OCI-LY7 (cell line): Measurements from ENCODE around the gene MPL. TPM values are rescaled to one million over a fixed set of nuclear protein-coding genes. Genes with fewer than 3 reads are reported as not detected.
A peak's percentile ranks its signal among the peaks of the same experiment; 100 is the strongest.

Experiments
- BruUV-seq: library from RNA; stranded (reverse); fragments of 400-500 nt; replicated peaks from 2 replicates; lab custom pipeline; 2021; lab: Mats Ljungman, UMichigan
- CTCF ChIA-PET: fragments of 300-600 bp; sonication (Branson Sonifier 250); formaldehyde crosslinking; loops from one replicate; lab custom pipeline; 2022; ENCODE audit warnings: antibody characterized with exemption; ENCODE audit not compliant: unreplicated experiment; lab: Charles Lee
- POLR2A ChIA-PET: fragments of 300-600 bp; sonication (Branson Sonifier 250); formaldehyde crosslinking; loops from one replicate; lab custom pipeline; 2022; ENCODE audit warnings: antibody characterized with exemption; lab: Charles Lee
- DNase-seq: peaks from one replicate; pipeline ENCODE4 v3.0.0-alpha.2; 2015; ENCODE audit warnings: low spot score
- H2AFZ ChIP-seq: fragments of 200-600 bp; sonication (generic), shearing (Covaris generic); 2 replicates; pipeline ENCODE4 v1.6.1; 2014; ENCODE audit warnings: mild to moderate bottlenecking, antibody characterized with exemption, low read length, moderate library complexity
- H3K27ac ChIP-seq: fragments of 200-600 bp; sonication (generic); 2 replicates; pipeline ENCODE4 v1.5.1; 2014; ENCODE audit warnings: mixed run types, low read depth, mild to moderate bottlenecking, moderate library complexity, low read length, inconsistent platforms; ENCODE audit not compliant: poor library complexity, severe bottlenecking
- H3K36me3 ChIP-seq: fragments of 200-600 bp; sonication (generic); 2 replicates; pipeline ENCODE4 v1.6.1; 2014; ENCODE audit warnings: mild to moderate bottlenecking, antibody characterized with exemption, low read length, moderate library complexity, mixed read lengths; ENCODE audit not compliant: insufficient read depth
- H3K4me1 ChIP-seq: fragments of 200-600 bp; sonication (generic); 2 replicates; pipeline ENCODE4 v1.5.1; 2014; ENCODE audit warnings: mild to moderate bottlenecking, low read length; ENCODE audit not compliant: insufficient read depth, poor library complexity, severe bottlenecking
- H3K4me2 ChIP-seq: fragments of 200-600 bp; sonication (generic); 2 replicates; pipeline ENCODE4 v1.6.1; 2014; ENCODE audit warnings: mild to moderate bottlenecking, low read length
- H3K4me3 ChIP-seq: fragments of 200-600 bp; sonication (generic); 2 replicates; pipeline ENCODE4 v1.5.1; 2014; ENCODE audit warnings: mild to moderate bottlenecking, low read depth, low read length; ENCODE audit not compliant: poor library complexity, severe bottlenecking
- H3K79me2 ChIP-seq: fragments of 200-600 bp; sonication (generic); 2 replicates; pipeline ENCODE4 v1.6.1; 2016; ENCODE audit warnings: low read depth, mild to moderate bottlenecking, low read length, moderate library complexity, mixed read lengths; ENCODE audit not compliant: insufficient read depth
- H3K9me2 ChIP-seq: fragments of 200-600 bp; sonication (generic); 2 replicates; pipeline ENCODE4 v1.6.1; 2016; ENCODE audit warnings: mild to moderate bottlenecking, low read length, mixed read lengths; ENCODE audit not compliant: insufficient read depth
- H3K9me3 ChIP-seq: fragments of 200-600 bp; sonication (generic); 2 replicates; pipeline ENCODE4 v1.6.1; 2014; ENCODE audit warnings: mild to moderate bottlenecking, mixed run types, low read length, mixed read lengths
- H4K20me1 ChIP-seq: fragments of 200-600 bp; sonication (generic); 2 replicates; pipeline ENCODE4 v1.6.1; 2014; ENCODE audit warnings: mild to moderate bottlenecking, antibody characterized with exemption, low read length, moderate library complexity, mixed read lengths; ENCODE audit not compliant: insufficient read depth
- EZH2phosphoT487 ChIP-seq: fragments of 200-600 bp; sonication (generic); IDR thresholded peaks from 2 replicates; pipeline ENCODE4 v1.6.1; 2018; ENCODE audit warnings: low read depth, borderline replicate concordance, mild to moderate bottlenecking, mixed run types, antibody characterized with exemption, low read length, moderate library complexity, mixed read lengths
- intact Hi-C: fragments of 100-400 bp; cut with micrococcal nuclease; formaldehyde crosslinking; loops from one replicate; pipeline ENCODE4 v1.10.0; 2022; ENCODE audit not compliant: unreplicated experiment
- total RNA-seq, 2 experiments: library from RNA; depleted of rRNA in 1 of 2; stranded (reverse); fragments of >200 nt in 1 of 2; shearing (Covaris generic) in 1 of 2; gene quantifications; 2 replicates each; pipeline ENCODE4 v1.2.3, GENCODE V29; 2014 to 2022
- TF ChIP-seq, protein P1 (sequence below): fragments of 200-600 bp; sonication (generic); conservative IDR thresholded peaks from 2 replicates; pipeline ENCODE4 v1.5.1; 2014; ENCODE audit warnings: mild to moderate bottlenecking, antibody characterized with exemption, low read length, moderate library complexity, mixed read lengths

The MPL gene
- total RNA-seq, 2 experiments from 2014 or later: not detected

DNA sequence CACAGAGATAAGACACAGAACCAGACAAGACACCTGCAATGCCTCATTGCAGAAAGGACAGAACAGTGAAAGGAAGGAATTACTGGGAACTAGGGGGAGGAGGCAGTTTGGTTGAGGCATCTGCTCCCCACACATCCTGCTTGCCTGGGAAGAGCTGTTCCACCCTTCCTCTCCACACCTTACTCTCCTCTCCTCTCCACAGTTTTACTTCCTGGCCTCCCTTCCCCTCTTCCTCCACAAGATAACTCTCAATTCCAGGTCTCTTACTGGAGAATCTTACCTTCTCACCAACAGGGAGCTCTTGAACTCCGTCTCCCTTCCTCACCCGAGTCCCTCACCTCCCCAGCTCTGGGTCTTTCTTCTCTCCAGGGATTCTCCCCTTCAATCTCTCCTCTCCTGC is 28.1 kb downstream of the MPL start:
- Histone ChIP-seq H3K4me1 (peaks cover 34% of the 10 kb centered on the region), H3K4me3 (peak overlapping the region; percentile 93), H3K4me2 (peak overlapping the region; percentile 98), H3K27ac (no peak overlapping the region), H3K79me2 (peaks cover 21% of the 10 kb centered on the region), H3K36me3 (peaks cover 49% of the 10 kb centered on the region), H3K9me2 (no peaks in the 10 kb centered on the region), H3K9me3 (no peaks in the 10 kb centered on the region), H4K20me1 (no peaks in the 10 kb centered on the region), H2AFZ (no peak overlapping the region)
- no TSS peak for BruUV-seq
- no peak for DNase-seq
- intact Hi-C loops: no loop called here
- ChIA-PET POLR2A (no interaction called here), CTCF (no interaction called here)
- TF ChIP-seq, protein P1, sequence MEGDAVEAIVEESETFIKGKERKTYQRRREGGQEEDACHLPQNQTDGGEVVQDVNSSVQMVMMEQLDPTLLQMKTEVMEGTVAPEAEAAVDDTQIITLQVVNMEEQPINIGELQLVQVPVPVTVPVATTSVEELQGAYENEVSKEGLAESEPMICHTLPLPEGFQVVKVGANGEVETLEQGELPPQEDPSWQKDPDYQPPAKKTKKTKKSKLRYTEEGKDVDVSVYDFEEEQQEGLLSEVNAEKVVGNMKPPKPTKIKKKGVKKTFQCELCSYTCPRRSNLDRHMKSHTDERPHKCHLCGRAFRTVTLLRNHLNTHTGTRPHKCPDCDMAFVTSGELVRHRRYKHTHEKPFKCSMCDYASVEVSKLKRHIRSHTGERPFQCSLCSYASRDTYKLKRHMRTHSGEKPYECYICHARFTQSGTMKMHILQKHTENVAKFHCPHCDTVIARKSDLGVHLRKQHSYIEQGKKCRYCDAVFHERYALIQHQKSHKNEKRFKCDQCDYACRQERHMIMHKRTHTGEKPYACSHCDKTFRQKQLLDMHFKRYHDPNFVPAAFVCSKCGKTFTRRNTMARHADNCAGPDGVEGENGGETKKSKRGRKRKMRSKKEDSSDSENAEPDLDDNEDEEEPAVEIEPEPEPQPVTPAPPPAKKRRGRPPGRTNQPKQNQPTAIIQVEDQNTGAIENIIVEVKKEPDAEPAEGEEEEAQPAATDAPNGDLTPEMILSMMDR: no peak
- no peak for TF ChIP-seq EZH2phosphoT487

DNA sequence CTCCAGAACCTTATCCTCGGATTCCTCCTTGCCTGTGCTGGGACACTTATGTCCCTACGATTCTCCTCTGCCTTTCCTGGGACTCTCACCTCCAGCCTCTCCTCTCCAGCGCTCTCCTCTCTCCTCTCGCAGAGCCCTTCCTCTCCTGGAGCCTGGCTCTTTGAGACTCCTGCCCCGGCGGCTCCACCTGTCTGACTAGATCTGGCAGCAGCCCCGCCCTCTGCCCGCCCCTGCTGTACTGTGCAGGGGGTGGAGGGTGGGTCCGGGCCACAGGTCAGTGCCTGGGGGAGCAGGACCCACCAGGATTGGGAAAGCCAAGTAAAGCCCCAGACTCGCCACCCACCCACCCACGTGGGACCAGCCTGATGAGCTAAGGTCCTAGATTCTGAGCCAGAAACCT is 28.6 kb downstream of the MPL start:
- peak overlapping the region; percentile 93 for H3K4me3 ChIP-seq
- H3K27ac ChIP-seq: no peak overlapping the region
- no peak for TF ChIP-seq EZH2phosphoT487
- TF ChIP-seq, protein P1: no peak
- no peaks in the 10 kb centered on the region for H3K9me2 ChIP-seq
- peaks cover 29% of the 10 kb centered on the region for H3K4me1 ChIP-seq
- intact Hi-C loops: no loop called here
- H3K79me2 ChIP-seq: peaks cover 16% of the 10 kb centered on the region; the same call in 1 of the 2 replicates
- no peak overlapping the region for H2AFZ ChIP-seq
- CTCF ChIA-PET: no interaction called here
- POLR2A ChIA-PET: interaction anchor here (0.6 kb wide), 1 partner anchor 48 kb away, joined by 3 read pairs; no protein-coding TSS in a partner anchor
- no peaks in the 10 kb centered on the region for H3K9me3 ChIP-seq
- no peaks in the 10 kb centered on the region for H4K20me1 ChIP-seq
- H3K36me3 ChIP-seq: peaks cover 44% of the 10 kb centered on the region
- peak overlapping the region; percentile 98 for H3K4me2 ChIP-seq
- peak; percentile 31 for DNase-seq
- no TSS peak for BruUV-seq

DNA sequence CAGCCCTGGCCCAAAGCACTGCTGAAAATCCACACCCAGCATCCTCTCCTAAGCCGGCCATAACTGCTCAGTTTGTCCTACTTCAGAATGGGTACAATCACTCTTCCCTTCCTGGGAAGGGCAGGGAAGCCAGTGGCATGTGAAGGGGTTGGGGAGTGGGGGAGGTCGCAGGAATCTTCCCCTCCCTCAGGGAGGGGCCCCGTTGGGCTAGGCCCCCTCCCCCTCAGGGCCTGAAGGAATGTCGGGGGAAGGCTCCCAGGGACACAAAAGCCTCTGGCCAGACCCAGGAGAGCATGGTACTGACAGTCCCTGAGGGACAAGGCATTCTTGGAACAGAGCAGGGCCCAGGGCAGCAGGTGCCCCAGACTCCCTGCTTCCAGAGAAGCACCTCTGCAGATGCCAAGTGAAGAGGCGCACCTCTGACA is 29.0 kb downstream of the MPL start:
- Histone ChIP-seq H3K4me1 (peaks cover 25% of the 10 kb centered on the region), H4K20me1 (no peaks in the 10 kb centered on the region), H3K9me2 (no peaks in the 10 kb centered on the region), H3K4me2 (peak overlapping the region; percentile 98), H2AFZ (no peak overlapping the region), H3K27ac (no peak overlapping the region), H3K79me2 (peaks cover 12% of the 10 kb centered on the region; the same call in 1 of the 2 replicates), H3K36me3 (peaks cover 40% of the 10 kb centered on the region), H3K9me3 (no peaks in the 10 kb centered on the region), H3K4me3 (peak overlapping the region; percentile 93)
- CTCF ChIA-PET: no interaction called here
- POLR2A ChIA-PET: interaction anchor here (0.6 kb wide), 1 partner anchor 47 kb away, joined by 3 read pairs; no protein-coding TSS in a partner anchor
- BruUV-seq: no TSS peak
- DNase-seq: no peak
- TF ChIP-seq, protein P1: no peak
- intact Hi-C loops: no loop called here
